ENCODE results near the gene FGF14.

FGF14 gene

DNA sequence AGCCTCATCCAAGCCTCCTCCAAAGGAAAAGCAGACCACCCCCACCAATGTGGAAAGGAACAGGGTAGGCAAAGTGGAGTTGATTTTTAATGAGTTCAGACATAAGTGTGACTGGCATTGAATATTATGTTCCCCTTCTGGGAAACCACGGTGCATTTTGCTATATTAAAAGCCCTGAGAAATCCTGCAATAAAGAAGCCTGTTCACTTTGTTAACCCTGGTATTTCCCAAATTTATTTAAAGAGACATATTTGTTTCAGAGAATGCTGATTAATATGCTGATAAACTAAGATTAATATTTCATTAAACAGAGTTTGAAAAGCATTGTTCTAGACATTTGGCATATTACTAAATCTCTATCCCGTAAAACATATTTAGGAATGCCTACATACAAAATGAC, 151.4 kb downstream of the FGF14 start:
- no peak for DNase-seq

DNA sequence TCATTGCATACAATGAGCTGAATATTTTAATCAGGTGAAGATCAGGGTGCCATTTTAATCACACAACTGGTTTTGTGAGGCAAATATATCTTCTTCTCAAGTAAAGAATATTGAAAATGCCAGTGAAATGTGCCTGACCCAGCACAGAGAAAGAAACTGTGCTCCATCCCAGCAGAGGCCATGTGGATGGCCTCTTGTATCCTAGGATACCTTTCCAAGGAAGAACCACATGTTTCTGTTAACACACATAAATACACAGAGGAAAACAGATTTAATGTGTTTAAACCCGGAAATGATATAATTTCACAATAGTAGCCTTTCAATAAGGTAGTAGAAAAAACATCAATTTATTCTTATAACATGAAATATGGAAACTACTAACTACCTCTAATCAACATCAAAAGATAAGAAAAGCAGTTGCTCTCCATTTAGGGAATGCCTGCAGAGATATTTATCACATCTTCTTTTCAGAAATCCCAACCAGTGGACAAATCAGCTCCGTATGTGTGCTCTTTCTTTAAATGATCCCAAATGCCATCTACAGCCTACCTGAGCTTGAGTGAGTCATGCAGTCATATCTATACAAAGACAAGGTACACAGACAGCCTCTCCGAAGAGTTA, 157.1 kb downstream of the FGF14 start:
- no peak for DNase-seq

DNA sequence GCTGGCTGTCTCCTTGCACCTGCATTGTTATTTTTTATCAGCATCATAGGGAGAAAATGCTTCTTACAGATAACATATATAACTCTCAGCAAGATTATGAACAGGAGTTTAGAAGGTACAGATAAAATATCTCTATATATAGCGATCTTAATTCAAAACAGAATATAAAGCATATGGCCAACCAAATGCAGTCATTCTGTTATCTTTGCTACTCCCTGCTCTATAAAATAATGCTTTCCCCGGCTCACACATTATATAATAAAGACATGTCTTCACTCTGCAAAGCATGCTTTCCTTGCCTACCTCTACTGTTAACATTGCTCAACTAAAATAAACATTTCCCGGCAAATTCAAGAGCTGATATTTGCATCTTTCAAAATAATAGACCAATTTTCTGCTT, 161.7 kb downstream of the FGF14 start:
- peak in 1 of 14 donors; percentile 46 for DNase-seq

DNA sequence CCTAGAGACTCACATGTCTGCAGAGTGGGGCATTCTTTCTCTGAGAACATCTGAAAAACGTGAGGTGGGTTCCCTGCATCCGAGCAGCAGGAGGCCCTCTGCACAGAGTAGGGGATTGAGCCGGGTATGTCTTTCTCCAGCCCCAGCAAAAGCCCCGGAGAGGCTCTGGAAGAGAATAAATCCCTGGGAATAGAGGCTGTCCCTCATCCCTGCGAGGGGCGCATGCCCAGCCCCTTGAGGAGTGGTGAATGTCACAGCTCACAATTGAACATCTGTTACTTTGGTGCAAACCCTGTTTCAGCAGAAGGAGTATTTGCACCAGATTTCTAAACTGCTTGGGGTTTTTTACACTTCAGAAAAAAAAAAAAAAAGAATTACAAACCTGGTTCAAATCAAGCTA, 164.6 kb downstream of the FGF14 start:
- DNase-seq, result peak in 1 of 14 donors; percentile 70

DNA sequence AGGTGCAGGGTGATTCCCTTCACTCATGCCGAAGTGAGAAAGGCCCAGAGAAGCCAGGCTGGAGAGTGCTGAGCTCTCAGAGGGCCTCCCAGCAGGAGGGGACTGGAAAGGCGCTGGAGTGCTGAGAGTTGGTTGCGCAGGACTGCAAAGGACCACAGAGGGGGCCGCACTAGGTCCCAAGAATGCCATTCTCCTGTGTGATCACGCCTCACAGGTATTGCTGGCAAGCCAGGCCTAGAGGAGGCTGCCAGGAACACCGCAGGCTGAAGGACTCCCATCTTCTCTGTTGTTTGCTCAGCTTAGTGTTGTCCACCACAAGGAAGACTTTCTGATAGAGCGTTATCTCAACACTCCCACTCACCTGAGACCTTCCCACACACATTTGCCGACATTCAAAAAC, 165.0 kb downstream of the FGF14 start:
- peak in 1 of 14 donors; percentile 71 for DNase-seq

DNA sequence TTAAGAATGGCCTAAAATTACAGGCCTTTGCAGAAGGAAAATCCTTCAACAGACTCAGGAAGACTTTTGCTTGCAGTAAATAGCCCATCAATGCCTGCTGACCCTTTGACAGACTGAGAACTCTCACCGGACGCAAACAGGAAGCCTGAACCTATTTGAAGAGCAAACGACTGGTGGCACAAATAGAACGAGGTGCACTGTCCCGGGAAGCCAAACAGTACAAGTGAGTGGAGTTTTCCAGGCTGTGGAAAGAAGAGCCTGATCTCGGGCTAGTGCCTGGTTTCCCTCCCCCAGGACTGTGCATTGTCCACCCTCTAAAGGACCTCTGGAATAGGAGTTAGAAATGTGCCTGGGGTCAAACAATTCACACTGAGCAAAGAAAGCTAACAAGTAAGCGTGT, 165.5 kb downstream of the FGF14 start:
- peak in 1 of 14 donors; percentile 67 for DNase-seq

DNA sequence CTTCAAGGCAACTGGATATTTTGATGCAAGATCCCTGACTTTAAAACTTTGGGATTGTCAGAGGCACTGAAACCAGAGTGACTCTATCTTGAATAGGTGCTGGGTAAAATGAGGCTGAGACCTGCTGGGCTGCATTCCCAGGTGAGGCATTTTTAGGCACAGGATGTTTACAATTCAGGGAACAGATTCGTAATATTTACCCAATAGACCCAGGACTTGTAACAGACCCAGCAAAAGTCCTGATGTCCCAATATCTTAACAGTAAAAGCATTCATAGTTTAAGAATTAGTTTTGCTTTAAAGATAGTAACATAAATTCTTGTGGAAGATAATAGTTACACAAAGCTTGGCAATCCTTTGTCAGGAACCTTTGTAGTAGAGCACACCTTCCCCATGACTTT, 166.2 kb downstream of the FGF14 start:
- DNase-seq, result no peak

DNA sequence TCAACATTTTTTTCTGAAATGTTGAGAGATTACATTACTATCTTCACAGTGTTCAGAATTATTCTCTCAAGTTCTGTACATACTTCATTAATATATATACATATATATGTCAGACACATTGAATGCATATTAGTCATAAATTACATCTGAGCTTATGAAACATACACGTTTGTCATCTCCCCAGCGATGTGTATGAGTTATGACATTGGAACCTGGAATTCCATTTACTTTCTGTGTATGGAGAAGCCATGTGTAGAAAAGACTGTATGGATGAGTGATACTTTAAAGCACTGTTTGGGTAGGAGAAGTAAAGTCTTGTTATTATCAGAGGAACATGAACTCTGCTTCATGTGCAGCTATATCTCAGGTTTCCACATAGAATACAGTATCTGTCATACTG, 167.2 kb downstream of the FGF14 start:
- DNase-seq, result no peak

DNA sequence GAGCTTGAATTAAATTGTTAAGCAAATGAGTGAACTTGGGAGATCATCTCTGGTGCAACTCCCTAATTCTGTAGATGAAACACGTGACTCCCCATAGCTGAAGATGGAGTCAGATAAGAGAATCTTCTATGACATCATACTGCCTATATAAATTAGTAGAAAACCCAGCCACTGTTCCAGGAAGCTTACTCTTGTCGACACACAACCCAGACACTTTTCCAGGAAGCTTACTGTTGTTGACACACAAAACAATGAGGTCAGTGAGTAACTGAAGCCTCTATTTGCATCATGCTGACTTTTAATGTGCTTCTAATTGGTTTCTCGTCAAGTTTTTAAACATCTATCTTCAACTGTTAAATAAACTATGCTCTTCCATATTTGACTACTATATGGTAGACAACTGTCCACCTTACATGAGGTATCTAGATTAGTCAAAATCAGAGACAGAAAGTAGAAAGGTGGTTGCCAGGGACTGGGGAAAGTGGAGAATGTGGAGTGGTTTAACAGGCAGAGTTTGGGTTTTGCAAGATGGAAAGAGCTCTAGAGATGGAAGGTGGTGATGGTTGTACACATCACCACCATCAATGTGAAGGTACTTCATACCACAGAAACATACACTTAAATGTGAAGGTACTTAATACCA, 168.2 kb downstream of the FGF14 start:
- DNase-seq, result no peak

DNA sequence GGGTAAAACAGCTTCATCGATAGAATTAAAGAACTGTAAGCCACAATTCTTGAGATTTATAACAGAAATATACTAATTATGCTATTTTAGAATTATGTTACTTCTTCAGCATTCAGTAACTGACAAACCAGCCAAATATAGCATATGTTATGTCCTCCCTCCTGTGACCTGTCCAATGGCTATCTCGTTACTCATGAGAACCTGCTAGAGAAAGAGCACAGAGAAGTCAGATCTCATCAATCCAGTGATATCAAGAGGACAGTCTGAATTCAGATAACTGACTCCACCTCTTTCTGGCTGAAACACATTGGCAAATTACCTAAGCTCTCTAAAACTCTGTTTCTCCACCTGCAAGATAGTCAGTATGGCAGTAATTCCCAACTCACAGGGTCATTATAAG, 170.4 kb downstream of the FGF14 start:
- peak in 1 of 14 donors; percentile 64 for DNase-seq

DNA sequence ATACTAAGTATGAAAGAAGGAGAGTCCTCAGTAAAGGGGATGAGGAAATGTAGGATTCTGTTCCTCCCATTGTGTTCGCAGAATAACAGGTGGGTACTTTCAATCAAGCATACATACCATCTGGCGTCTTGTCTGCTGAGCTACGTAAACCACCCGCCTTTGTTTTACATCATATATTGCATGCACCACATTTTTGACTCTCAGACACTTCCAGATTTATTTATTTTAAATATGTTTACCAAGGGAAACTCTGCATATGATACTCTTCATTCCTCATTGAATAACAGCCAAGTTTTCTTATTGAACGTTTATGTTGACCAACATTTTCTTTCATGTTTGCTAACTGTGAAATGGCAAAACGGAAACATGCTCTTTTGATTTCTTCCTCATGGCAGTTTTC, 174.1 kb downstream of the FGF14 start:
- DNase-seq, result peak in 1 of 14 donors; percentile 57

DNA sequence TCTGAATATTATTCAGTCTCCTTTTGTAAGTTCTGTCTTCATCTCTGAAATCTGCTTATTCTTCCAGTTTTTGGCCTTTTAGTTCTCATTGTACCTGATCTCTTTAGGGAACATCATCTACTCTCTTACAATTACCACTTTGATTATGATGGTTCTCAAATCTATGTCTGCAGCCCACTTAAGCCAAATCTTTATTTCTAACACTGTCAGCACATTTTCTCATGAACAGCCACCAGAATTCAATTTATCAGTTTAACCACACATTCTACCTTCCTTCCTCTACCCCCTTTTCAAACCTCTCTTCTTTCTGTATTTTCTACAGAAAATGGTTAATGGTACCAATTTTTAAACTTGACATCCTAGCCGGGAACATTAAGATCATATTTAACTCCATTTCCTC, 175.3 kb downstream of the FGF14 start:
- DNase-seq, result no peak

DNA sequence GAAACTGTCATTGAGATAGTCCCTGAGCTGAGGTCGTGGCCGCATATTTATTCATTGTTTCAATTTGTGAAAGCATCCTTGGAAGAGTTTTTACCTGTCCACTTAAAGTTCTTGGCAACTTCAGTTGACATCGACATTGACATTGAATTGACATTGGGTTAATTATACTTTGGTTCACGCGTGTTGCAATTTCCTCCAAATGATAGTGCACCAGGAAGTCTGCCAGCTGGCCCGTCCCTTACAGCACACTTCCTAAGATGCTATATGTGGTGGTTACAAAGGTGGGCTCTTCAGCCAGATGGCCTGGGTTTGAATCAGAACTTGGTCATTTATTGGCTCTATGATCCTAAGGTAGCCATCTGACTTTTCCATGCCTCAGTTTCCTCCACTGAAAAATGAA, 176.0 kb downstream of the FGF14 start:
- no peak for DNase-seq

DNA sequence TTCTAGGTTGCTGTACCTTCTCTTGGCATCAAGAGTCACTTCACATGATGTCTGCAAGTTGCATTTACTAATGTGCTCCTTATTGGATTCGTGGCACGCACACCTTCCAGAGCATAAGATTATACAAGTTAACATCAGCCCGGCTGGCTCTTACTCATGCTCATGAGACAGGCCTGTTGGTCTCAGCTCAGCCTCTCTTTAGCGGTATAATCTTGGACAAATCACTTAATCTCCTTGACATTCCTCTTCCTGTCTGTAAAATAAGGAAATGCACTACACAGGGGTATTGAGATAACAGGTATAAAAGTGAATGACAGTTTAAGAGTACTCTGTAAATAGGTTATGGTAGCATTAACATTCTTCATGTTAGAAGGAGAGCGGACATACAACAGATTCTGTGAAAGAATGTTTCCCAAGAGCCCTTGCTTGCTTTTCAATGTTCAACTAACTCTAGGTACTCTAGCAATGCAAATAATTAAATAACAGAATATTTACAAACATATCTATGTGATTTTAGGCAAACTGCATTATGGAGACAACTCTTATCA, 181.1 kb downstream of the FGF14 start:
- no peak for DNase-seq

DNA sequence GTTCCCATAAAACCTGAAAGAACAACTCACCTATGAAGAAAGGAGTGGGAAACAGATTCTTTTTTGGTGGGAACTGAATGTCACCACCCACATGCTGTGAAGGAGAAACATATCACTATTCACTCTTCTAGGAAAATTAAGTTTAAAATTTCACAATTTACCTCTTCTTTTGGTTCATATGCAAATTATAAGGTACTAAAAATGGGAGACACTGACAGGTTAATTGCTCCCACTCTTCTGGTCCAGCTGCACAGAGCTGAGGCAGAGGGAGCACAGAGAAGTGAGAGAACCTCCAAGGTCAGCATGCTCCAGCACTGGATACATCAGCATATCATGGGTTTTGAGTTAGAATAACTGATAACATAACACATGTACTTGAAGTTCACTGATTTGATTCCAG, 186.9 kb downstream of the FGF14 start:
- no peak for DNase-seq

DNA sequence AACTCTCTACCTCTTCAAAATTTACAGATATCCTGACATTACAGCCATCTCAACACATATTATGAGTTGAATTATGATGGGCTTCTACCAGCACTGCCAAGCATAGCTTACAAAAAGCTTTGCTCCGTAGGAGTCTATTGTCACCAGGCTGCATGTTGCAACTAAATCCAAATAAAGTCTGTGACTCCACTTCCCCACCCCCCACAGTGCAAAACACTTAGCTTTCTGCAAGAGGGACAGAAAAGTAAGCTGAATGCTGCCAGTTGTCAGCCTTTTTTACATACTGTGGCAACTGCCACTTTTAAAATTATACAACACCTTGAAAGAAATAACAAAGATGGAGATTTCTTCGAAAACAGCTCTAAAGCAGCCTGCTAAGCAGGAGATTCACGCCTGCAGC, 189.1 kb downstream of the FGF14 start:
- no peak for DNase-seq

DNA sequence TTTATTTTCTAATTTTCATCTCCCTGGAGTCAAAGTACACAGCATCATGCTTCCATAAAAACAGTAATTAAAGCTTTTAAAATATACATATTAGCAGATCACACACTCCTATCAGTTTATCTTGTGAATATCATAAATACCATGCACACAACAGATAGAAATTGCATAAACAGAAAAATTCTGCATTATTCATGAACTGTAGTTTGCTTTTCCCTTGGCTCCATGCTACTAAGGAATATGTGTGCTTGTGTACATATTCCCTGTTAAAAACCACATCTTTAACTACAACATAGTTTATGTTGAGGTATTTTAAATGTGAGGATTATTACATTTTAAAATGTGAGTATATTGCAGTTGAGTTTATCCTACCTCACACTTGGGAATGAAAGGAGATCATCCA, 193.5 kb downstream of the FGF14 start:
- DNase-seq, result no peak

DNA sequence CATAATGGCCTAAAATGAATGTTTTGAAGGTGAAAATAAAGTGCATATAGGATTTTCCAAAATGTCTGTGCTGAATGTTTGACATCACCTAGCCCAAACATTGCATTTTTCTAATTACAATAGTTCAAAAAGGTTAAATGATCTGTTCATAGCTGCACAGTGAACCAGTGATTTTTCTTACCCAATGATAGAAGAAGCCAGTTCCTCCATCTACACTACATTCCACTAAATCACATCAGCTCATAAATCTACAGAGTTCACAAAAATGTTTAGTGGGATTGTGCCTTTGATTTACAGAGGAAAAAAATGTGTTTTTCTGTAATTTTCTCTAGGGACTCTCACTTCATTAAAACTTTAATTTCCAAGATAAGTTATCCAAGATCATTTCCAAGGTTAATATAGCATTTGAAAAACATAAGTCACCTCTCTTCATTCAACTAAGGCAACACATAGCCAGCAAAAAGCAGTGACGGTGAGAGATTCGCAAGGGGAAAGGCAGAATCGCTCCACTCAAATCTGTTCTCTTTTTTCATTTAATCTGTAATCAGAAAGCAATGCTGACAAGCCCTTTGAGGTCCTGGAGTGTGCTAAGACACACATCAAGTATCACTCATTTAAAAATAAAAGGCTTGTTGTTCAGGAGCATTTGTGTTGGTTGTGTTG, 194.0 kb downstream of the FGF14 start:
- DNase-seq, result no peak

DNA sequence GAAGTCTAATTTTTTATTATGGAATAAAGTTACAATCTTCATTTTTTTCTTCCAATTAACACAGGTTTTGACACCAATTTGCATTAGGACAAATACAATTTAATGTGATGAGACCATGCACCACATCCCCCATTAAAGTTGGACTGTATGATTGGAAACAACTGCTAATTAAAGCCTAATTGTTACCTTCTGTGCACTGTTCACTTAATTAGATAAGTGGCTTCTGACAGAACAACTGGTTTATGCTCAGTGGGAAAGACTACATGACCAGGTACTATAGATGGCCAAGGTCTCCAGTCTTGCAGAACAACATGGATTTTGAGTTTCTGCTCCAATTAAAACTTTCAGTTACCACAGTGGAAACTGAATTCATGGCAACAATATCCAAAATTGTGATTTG, 198.1 kb downstream of the FGF14 start:
- DNase-seq, result no peak

DNA sequence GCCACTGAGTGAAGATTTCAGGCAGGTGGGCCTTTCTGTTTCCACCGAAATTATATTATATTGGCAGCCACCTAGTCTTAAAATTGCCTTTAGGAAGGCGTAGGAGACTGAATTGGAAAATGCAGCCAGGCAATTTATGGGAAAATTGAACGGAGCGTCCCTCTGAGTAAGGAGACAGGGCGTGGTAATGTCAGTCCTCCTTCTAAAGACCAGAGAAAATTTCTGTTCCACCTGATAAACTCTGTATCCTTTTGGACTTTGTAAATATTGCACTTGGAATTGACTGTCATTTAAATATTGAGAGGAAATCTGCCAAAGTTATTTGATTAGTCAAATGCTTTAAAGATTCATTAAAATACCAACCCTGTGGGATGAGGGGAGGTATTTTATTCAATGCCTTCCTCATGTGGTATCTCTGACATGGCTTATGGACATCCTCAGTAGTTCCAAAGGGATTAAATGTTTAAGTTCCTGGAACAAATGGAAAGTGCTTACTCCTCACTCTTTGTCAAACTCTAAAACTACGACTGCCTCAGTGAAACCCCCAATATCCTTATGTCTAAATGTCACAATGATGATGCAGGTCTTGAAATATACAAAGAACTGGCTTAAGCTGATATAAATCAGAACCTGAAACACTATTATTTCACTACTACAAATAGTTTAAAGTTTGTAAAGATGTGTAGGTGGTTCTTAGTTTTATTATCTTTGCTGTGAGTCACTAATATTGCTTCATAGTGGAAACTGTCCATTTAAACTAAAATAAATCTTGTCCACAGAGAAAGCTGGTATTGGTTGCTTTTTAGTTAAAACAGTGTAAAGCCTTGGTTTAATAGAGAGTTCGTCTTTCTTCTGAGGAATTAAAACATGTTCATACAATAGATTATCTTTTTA, 203.2 kb downstream of the FGF14 start:
- DNase-seq, result no peak

DNA sequence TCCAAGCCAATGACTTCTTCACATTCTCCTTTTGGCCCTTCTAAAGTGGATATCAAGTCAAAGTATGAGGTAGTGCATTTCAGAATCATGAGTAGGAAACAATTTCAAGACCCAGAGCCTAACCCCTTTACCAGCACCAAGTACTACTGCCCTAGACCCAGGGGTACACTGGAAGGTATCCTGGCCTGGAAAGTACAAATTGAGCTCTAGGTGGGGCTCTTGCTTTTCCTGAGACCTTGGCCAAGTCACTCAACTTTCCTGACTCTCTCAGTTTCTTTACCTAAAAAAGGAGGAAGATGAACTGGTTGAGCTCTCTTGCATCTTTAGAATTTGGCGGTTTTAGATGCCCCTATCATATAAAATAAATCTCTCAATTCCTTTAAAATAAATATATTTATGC, 204.7 kb downstream of the FGF14 start:
- DNase-seq, result no peak

DNA sequence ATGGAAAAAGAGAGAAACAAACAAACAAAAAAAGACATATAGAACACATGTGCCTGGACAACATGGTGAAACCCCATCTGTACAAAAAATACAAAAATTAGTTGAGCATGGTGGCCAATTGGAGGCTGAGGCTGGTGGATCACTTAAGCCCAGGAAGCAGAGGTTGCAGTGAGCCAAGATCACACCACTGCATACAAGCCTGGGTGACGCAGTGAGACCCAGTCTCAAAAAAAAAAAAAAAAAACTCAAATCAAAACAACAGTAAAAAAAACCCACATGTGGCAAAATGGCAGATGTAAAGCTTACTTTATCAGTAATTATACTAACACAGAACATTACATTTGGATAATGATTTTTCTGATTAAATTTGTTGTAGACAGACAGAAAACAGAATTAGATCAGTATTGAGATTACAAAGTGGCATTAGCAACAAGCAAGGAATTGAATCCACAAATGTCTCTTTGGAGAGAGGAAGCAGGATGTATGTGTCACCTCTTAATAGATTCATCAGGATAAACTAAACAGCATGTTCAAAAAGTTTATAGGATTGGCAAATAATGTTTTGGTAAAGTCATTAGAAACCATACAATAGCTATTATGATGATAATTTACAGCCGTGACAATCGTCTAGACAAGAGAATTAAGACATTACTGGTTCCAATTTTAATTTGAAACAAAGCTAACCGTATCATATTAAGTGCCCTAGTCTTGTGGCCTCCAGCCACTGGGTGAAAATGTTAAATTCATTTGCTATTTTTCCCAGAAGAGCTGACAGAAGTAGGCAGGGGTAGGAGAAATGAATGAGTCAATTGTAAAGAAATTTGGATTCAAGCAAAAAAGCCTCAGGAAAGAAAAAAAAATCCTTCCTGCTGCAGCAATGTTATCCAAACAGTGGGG, 206.0 kb downstream of the FGF14 start:
- DNase-seq, result no peak

Measured in C1 segment of cervical spinal cord (tissue), 14 donors.